NCI-H2029 treated with DMSO at 0.1 percent for 48 hours (cell line): ENCODE data around the gene SAMD15.
"Not testable (repeated sequence)": the region's sequence is repeated elsewhere in the genome, so short reads cannot be mapped to it uniquely, and the experiment has no call there.

ENCODE experiments used
- DNase-seq: peaks from one replicate; lab custom pipeline; 2025; lab: John Stamatoyannopoulos, UW

SAMD15 gene

GRCh38 chr14:77376771-77377501 lies at the start of gene SAMD15, which contains the start of gene TMED8:
Gene SAMD15 (plus strand): TSS chr14:77377379. CDS start chr14:77377419, 40 bp downstream.
Gene TMED8 (minus strand): TSS chr14:77377094. CDS start chr14:77377053, 41 bp downstream.
- DNase-seq = peak; percentile 30

- no peak for DNase-seq
Measured at GRCh38 chr14:77329872-77330271, 47.3 kb upstream of the SAMD15 start.

GRCh38 chr14:77335576-77335975 lies 41.6 kb upstream of the SAMD15 start:
- no peak for DNase-seq

- DNase-seq = not testable (repeated sequence)
Measured at GRCh38 chr14:77337255-77337654, 39.9 kb upstream of the SAMD15 start.

- DNase-seq = no peak
Measured at GRCh38 chr14:77337880-77338279, 39.3 kb upstream of the SAMD15 start.

- no peak for DNase-seq
Measured at GRCh38 chr14:77338302-77338701, 38.9 kb upstream of the SAMD15 start.

GRCh38 chr14:77339407-77339806 lies 37.8 kb upstream of the SAMD15 start:
- no peak for DNase-seq

GRCh38 chr14:77340389-77340788 lies 36.8 kb upstream of the SAMD15 start:
- DNase-seq = no peak

GRCh38 chr14:77342726-77343397 lies 34.3 kb upstream of the SAMD15 start:
- no peak for DNase-seq

- DNase-seq = no peak
Measured at GRCh38 chr14:77343662-77344061, 33.5 kb upstream of the SAMD15 start.

- DNase-seq = no peak
Measured at GRCh38 chr14:77344377-77344996, 32.7 kb upstream of the SAMD15 start.

- no peak for DNase-seq
Measured at GRCh38 chr14:77346495-77346894, 30.7 kb upstream of the SAMD15 start.

- no peak for DNase-seq
Measured at GRCh38 chr14:77347751-77348150, 29.4 kb upstream of the SAMD15 start.

- DNase-seq = no peak
Measured at GRCh38 chr14:77353469-77354141, 23.6 kb upstream of the SAMD15 start.

GRCh38 chr14:77355811-77356210 lies 21.4 kb upstream of the SAMD15 start:
- no peak for DNase-seq

- no peak for DNase-seq
Measured at GRCh38 chr14:77356899-77357298, 20.3 kb upstream of the SAMD15 start.

- no peak for DNase-seq
Measured at GRCh38 chr14:77359626-77360025, 17.6 kb upstream of the SAMD15 start.

- no peak for DNase-seq
Measured at GRCh38 chr14:77364146-77364545, 13.0 kb upstream of the SAMD15 start.

GRCh38 chr14:77369285-77369684 lies 7.9 kb upstream of the SAMD15 start:
- DNase-seq = no peak

GRCh38 chr14:77372304-77372841 lies 4.8 kb upstream of the SAMD15 start:
- peak; percentile 25 for DNase-seq

GRCh38 chr14:77375164-77375950 lies 1.8 kb upstream of the SAMD15 start:
- no peak for DNase-seq
